Cardiac muscle cell (in vitro differentiated cells and primary cell): ENCODE data around the gene FCN1. TPM values are rescaled to one million over a fixed set of nuclear protein-coding genes. Genes with fewer than 3 reads are reported as not detected.

ENCODE experiments used
- DNase-seq, 2 donors: peaks; one replicate each; pipeline versions ENCODE4 v3.0.0 to v3.0.0-alpha.2; 2010 to 2017; ENCODE audit warnings: low read depth in 1 of 2, low spot score in 1 of 2
- H3K27ac ChIP-seq: fragments of 200-600 bp; sonication (generic); 2 replicates; pipeline ENCODE4 v1.5.1; 2016
- H3K27me3 ChIP-seq: fragments of 200-600 bp; sonication (generic); 2 replicates; pipeline ENCODE4 v1.6.0; 2016; ENCODE audit warnings: control low read depth
- H3K36me3 ChIP-seq: fragments of 200-600 bp; sonication (generic); 2 replicates; pipeline ENCODE4 v1.5.1; 2016; ENCODE audit warnings: control low read depth
- H3K4me1 ChIP-seq: fragments of 200-600 bp; sonication (generic); 2 replicates; pipeline ENCODE4 v1.8.1; 2017; ENCODE audit warnings: low read depth, mild to moderate bottlenecking, mixed run types
- H3K4me3 ChIP-seq: fragments of 200-600 bp; sonication (generic); 2 replicates; pipeline ENCODE4 v1.5.1; 2016; ENCODE audit warnings: mild to moderate bottlenecking
- H3K9me3 ChIP-seq: fragments of 200-600 bp; sonication (generic); 2 replicates; pipeline ENCODE4 v1.5.1; 2017; ENCODE audit warnings: low read depth, mild to moderate bottlenecking, control low read depth
- CTCF ChIP-seq: IDR thresholded peaks from 2 replicates; pipeline ENCODE4 v1.5.1; 2012; ENCODE audit warnings: low read depth, mild to moderate bottlenecking, low read length
- polyA plus RNA-seq: library from polyadenylated mRNA; unstranded; fragments of >200 nt; fragmentation: Nextera tagmentation; extraction: Ambion mirVana; gene quantifications from 2 replicates; pipeline ENCODE4 v1.2.1, GENCODE V29; 2016
- total RNA-seq: library from RNA; depleted of rRNA; stranded (reverse); fragments of >200 nt; gene quantifications from 2 replicates; pipeline ENCODE4 v1.2.3, GENCODE V29; 2016

The FCN1 gene
- total and polyA plus RNA-seq, 2 experiments from 2014 or later = not detected

DNA sequence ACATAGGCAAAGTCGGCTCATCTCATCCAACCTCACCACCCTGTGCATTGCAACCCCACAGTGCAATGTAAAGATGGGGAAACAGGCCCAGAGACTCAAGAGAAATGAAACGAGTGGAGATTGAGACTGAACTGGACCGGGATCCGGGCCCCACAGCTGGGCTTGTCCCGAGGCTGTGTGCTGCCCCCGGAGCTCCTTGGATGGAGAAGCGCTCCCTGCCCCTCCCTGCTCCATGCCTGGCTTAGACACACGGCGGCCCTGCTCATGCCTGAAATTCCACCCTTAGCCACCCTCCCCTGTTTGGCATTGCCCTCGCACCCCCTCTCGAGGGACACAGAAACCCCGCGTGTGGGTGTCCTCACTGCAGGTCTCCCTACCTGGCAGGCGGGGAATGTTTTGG lies 27.2 kb upstream of the FCN1 start:
- TF ChIP-seq CTCF = no peak
- H3K27ac ChIP-seq = no peak overlapping the region
- H3K27me3 ChIP-seq = no peaks in the 10 kb centered on the region

DNA sequence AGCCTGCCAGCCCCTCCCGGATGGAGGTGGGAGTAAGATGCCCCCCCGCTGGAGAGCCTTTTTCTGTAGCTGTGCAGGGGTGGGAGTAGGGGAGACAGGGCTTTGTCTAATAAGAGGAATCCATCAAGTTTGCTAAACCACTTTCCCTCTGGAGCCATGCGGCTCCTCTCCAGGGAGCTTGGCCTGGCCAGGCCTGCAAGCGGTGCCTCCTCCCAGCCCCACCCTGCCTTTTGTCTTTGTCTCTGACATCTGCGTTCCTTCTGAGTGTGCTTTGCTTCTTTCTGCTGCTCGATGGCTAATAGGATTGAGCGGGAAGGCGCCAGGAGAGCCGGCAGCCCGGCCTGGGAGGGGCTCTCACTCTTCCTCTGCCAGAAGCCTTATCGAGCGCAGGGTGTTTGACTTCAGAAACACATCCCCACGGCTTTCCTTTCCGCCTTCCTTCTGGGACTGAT lies 26.7 kb upstream of the FCN1 start:
- Histone ChIP-seq H3K4me1 (peaks cover 4% of the 10 kb centered on the region), H3K27me3 (no peaks in the 10 kb centered on the region), H3K36me3 (no peaks in the 10 kb centered on the region), H3K27ac (no peak overlapping the region), H3K4me3 (no peak overlapping the region), H3K9me3 (no peaks in the 10 kb centered on the region)
- peak; percentile 14 to 23 for DNase-seq
- no peak for TF ChIP-seq CTCF

More for the DNA sequence above, 27.2 kb upstream of the FCN1 start:
- H3K9me3 ChIP-seq = no peaks in the 10 kb centered on the region
- no peak for DNase-seq
- H3K36me3 ChIP-seq = no peaks in the 10 kb centered on the region
- peaks cover 4% of the 10 kb centered on the region for H3K4me1 ChIP-seq
- H3K4me3 ChIP-seq = no peak overlapping the region

DNA sequence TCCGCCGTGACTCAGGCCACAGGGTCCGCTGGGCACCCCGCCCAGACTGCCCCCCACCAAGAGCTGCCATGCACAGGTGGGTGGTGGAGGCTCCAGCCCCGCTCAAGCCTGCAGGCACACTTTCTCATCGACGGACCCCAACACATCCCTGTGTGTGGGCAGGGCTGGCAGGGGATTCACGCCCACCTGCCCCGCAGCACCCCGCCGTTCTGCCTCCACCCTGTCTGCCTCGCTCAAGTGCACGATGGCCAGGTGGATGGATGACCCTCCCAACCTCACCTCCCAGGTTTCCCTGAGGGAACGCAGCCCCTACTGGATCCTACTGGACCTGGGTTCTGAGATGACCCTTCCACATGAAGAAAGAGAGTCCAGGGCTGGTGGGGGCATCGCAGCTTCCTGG lies 26.1 kb upstream of the FCN1 start:
- H3K27ac ChIP-seq = no peak overlapping the region
- no peaks in the 10 kb centered on the region for H3K9me3 ChIP-seq
- no peak overlapping the region for H3K4me3 ChIP-seq
- H3K4me1 ChIP-seq = peaks cover 4% of the 10 kb centered on the region
- H3K36me3 ChIP-seq = no peaks in the 10 kb centered on the region
- H3K27me3 ChIP-seq = no peaks in the 10 kb centered on the region
- TF ChIP-seq CTCF = no peak
- DNase-seq = no peak

- Histone ChIP-seq H3K36me3 (no peaks in the 10 kb centered on the region), H3K4me3 (no peak overlapping the region), H3K27ac (no peak overlapping the region), H3K4me1 (peaks cover 4% of the 10 kb centered on the region), H3K9me3 (no peaks in the 10 kb centered on the region), H3K27me3 (no peaks in the 10 kb centered on the region)
- DNase-seq = no peak
- TF ChIP-seq CTCF = no peak
Measured at GRCh38 chr9:134943411-134943810, 25.7 kb upstream of the FCN1 start.

DNA sequence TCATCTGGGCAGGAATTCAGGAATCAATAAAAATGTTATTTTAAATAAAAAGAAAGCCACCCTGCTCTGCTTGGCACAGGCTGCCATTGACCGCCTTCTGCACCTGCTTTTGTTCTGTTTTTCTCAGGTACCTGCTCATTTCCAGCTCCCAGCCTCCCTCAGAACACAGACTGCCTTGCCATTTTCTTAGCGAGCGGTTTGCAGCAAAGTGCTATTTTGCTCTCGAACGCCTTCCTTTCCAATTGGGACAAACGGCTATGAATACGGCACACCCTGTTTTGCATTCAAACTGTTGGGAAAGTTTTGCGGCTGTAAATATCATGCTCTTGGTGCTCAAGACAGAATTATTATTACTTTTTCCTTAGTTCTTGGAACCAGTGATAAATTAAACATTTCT lies 25.1 kb upstream of the FCN1 start:
- Histone ChIP-seq H3K4me1 (peaks cover 4% of the 10 kb centered on the region), H3K4me3 (no peak overlapping the region), H3K9me3 (no peaks in the 10 kb centered on the region), H3K27me3 (no peaks in the 10 kb centered on the region), H3K36me3 (no peaks in the 10 kb centered on the region), H3K27ac (no peak overlapping the region)
- no peak for DNase-seq
- TF ChIP-seq CTCF = no peak
